Neural cell (in vitro differentiated cells): ENCODE results near the gene SLC4A8.

Experiments
- CTCF ChIP-seq: fragments of 450-650 bp; IDR thresholded peaks from 2 replicates; pipeline ENCODE4 v1.5.1; 2014; ENCODE audit warnings: antibody characterized with exemption, mild to moderate bottlenecking, moderate library complexity; ENCODE audit not compliant: poor library complexity, severe bottlenecking
- POLR2AphosphoS5 ChIP-seq: IDR thresholded peaks from 2 replicates; pipeline ENCODE4 v1.6.1; 2012
- RAD21 ChIP-seq: fragments of 450-650 bp; conservative IDR thresholded peaks from 2 replicates; pipeline ENCODE4 v1.6.1; 2014; ENCODE audit warnings: antibody characterized with exemption, mild to moderate bottlenecking, moderate library complexity
- TF ChIP-seq, protein P1 (sequence below): IDR thresholded peaks from 2 replicates; pipeline ENCODE4 v1.6.1; 2012; ENCODE audit warnings: borderline replicate concordance

GRCh38 chr12:51378749-51379148, 45.9 kb upstream of the SLC4A8 start:
- TF ChIP-seq POLR2AphosphoS5 = no peak
- TF ChIP-seq CTCF = no peak
- TF ChIP-seq, protein P1, sequence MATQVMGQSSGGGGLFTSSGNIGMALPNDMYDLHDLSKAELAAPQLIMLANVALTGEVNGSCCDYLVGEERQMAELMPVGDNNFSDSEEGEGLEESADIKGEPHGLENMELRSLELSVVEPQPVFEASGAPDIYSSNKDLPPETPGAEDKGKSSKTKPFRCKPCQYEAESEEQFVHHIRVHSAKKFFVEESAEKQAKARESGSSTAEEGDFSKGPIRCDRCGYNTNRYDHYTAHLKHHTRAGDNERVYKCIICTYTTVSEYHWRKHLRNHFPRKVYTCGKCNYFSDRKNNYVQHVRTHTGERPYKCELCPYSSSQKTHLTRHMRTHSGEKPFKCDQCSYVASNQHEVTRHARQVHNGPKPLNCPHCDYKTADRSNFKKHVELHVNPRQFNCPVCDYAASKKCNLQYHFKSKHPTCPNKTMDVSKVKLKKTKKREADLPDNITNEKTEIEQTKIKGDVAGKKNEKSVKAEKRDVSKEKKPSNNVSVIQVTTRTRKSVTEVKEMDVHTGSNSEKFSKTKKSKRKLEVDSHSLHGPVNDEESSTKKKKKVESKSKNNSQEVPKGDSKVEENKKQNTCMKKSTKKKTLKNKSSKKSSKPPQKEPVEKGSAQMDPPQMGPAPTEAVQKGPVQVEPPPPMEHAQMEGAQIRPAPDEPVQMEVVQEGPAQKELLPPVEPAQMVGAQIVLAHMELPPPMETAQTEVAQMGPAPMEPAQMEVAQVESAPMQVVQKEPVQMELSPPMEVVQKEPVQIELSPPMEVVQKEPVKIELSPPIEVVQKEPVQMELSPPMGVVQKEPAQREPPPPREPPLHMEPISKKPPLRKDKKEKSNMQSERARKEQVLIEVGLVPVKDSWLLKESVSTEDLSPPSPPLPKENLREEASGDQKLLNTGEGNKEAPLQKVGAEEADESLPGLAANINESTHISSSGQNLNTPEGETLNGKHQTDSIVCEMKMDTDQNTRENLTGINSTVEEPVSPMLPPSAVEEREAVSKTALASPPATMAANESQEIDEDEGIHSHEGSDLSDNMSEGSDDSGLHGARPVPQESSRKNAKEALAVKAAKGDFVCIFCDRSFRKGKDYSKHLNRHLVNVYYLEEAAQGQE = no peak
- no peak for TF ChIP-seq RAD21
